Fibroblast of lung (primary cell): ENCODE data around the gene ROGDI.

Source experiments
- CTCF ChIP-seq, 2 donors: IDR thresholded peaks in 1 of 2; conservative IDR thresholded peaks in 1 of 2; 1 replicate in 1 of 2; 2 replicates in 1 of 2; pipeline ENCODE4 v1.5.1; 2011 to 2012; ENCODE audit warnings: low read length in 2 of 2, control low read depth in 1 of 2, inconsistent platforms in 1 of 2, low read depth in 1 of 2, mild to moderate bottlenecking in 1 of 2
- EZH2 ChIP-seq: IDR thresholded peaks from 2 replicates; pipeline ENCODE4 v1.5.1; 2012; ENCODE audit warnings: low read length, control low read depth, mild to moderate bottlenecking; ENCODE audit errors: missing control alignments

GRCh38 chr16:4750896-4751295 lies 51.5 kb downstream of the ROGDI start:
- TF ChIP-seq CTCF (conservative IDR thresholded peaks at IDR 0.05 in 1 of 2, IDR thresholded peaks at IDR 0.05 in 1 of 2; ENCODE audit: low read depth in 1 of 2, low read length in 2 of 2) = no peak
- no peak for TF ChIP-seq EZH2
